ENCODE measurements around the gene RPS10.
"Not testable (repeated sequence)": the region's sequence is repeated elsewhere in the genome, so short reads cannot be mapped to it uniquely, and the experiment has no call there.

RPS10 gene

DNA sequence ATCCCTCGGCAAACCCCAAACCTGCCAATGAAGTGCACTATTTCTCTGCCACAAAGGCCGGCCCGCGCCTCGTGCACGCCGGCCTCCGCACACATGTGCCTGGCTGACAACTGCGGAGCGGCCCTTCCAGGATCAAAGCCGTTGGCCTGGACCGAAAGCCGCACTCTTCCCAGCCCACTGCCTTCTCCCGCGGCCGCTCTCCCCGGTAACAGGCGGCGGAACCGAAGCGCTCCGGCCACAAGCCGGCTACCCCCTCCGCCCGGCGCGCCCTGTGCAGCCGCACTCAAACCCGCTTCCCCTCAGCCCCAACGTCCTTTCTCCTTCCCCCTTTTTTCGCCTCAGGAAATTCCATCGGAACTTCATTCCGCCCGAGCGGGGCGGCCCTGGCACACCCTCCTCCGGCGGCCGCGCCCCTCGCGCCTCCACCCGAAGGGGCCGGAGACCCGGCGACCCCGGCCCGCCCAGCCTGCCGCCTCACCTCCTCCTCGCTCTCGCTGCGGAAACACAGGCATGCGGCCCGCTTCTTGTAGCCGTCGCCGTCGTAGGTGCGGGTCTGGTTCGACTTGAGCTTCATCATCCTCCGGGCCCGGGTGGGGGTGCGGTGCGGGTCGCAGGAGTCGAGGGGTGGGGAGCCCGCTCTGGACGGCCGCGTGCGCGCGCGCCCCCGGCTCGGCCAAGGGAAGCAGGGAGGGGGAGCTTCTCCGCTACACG is 33.9 kb downstream of the RPS10 start:
- peak; percentile 24 for DNase-seq

- no peak for DNase-seq
Measured at GRCh38 chr6:34391473-34391785, 34.4 kb downstream of the RPS10 start.

DNA sequence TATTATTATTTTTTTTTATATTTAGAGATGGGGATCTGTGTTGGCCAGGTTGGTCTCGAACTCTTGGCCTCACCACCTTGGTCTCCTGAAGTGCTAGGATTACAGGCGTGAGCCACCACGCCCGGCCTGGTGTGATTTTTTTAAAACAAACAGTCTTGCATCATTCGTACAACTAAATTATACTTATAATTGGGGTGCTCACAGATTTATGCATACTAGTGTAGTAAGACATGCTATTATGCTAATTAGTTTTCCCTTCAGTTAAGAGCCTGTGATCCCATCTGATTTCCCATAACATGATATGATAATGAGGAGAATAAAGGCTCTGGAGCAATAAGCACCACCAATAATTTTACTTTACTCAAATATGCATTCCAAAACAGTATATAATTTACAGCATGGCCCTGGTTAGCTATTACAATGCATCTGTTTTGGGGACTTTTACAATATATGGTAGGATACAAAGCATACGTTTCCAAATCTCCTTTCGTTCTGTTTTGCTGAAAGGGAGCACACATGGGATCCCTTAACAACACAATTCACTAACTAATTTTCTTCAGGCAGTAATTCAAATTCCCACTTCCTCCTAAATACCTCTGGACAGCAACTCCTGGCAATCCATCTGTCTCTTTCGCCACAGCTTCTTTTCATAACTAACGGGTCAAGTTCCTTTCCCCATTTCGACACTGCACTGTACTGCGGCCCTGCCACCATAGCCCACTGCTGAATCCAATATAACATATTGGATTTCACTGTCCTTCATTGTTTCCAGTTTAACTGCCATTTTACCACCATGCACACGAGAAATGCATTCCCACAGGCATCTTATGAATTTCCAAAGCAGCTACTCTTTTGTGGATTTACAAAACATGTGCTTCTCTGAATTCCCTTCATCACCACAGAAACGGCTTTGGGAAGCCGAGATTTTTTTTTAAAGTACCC is 35.1 kb downstream of the RPS10 start:
- no peak for DNase-seq

DNA sequence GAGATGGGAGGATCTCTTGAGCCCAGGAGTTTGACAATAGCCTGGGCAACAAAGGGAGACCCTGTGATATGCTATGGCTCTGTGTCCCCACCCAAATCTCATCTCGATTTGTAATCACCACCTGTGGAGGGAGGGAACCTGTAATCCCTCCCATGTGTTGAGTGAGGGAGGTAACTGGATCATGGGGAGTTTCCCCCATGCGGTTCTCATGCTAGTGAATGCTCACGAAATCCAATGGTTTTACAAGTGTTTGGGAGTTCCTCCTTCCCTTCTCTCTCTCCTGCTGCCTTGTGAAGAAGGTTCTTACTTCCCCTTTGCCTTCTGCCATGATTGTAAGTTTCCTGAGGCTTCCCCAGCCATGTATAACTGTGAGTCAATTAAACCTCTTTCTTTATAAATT is 36.8 kb downstream of the RPS10 start:
- DNase-seq, result no peak

DNA sequence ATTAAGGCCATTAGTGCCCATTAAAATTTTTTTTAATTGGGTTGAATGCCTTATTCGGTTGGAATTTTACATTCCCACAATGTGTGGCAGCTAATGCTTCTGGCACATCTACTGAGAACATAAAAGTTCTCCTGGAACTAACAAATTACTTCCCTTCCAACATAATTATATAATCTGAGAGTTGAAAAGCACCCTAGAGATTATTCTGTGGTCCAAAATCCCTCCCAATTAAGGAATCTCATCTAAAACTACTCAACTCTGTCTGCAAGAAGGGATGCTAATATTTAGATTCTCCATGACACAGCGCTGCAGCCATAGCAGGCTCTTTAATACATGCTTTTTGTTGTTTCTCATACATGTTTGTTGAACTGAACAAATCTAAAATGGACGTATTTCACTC is 37.4 kb downstream of the RPS10 start:
- no peak for DNase-seq

- DNase-seq, result no peak
Measured at GRCh38 chr6:34386316-34387137, 39.3 kb downstream of the RPS10 start.

DNA sequence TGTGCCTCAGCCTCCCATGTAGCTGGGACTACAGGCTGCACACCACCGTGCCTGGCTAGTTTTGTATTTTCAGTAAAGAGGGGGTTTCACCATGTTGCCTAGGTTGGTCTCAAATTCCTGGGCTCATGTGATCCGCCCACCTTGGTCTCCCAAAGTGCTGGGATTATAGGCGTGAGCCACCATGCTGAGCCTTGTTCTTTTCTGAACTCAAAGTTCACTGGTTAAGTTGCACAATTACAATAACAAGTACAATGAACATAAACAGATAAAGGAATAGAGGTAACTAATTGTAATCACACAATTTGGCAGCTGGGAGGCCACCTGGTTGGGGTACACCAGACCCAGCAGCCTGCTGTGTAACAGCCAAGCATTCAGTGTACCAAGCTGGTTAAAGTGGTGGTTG is 40.1 kb downstream of the RPS10 start:
- no peak for DNase-seq

DNA sequence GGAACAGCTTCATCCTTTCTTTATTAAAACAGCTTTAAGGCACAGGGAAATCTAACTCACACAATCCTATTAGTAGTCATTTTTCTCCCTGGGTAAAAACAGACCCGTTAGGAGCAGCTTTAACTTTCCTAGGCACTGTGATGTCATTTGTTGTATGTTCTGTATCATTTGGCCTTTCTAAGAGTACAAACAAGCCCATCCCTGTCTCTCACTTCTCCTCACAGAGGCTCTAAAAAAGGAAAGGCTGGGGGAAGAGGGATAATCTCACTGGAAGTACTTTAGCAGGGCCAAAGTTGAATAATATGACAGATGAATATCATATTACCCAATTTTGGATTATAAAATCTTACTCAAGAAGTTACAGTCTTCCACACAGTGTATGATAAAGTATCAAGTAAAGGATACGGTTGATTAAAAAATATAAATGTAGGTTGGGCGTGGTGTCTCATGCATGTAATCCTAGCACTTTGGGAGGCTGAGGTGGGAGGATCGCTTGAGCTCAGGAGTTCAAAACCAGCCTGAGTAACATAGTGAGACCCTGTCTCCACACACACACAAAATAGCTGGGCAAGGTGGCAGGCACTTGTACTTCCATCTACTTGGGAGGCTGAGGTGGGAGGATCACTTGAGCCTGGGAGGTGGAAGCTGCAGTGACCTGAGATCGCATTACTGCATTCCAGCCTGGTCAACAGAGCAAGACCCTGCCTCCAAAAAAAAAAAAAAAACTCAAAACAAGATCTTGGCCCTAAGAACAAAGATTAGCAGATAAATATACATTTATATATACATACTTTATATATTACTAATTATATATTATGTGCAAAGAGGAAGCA is 41.3 kb downstream of the RPS10 start:
- DNase-seq, result no peak

- no peak for DNase-seq
Measured at GRCh38 chr6:34383656-34384320, 42.1 kb downstream of the RPS10 start.

DNA sequence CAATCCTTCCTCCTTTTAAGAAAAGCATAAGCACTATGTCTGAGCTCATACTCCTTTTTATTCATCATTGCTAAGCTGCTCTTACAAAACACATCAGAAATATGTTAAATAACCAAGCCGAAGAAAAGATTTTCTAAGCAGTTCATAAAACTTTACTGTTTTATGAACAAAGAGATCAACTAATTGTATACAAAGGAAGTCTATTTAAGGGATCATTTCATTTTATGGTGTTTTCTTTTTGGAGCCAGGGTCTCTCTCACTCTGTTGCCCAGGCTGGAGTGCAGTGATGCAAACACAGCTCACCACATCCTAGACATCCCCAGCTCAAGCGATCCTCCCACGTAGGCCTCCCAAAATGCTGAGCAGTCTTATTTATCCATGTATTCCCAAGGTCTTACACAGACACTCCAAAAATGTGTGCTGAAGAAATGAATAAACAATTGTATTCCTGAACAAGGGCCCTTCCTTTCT is 42.7 kb downstream of the RPS10 start:
- DNase-seq, result no peak

DNA sequence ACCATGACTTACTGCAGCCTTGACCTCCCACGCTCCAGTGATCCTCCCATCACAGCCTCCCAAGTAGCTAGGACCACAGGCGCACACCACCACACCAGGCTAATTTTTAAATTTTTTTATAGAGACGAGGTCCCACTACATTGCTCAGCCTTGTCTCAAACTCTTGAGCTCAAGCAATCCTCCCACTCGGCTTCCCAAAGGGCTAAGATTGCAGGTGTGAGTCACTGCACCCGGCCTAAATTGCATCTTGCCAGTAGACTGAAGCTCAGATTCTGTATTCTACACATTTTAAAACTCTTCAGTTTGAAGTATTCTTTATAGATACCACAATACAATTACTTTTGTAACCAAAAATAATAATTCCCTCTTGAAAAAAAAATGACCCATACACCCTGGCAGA is 44.8 kb downstream of the RPS10 start:
- no peak for DNase-seq

- no peak for DNase-seq
Measured at GRCh38 chr6:34378470-34378869, 47.4 kb downstream of the RPS10 start.

- DNase-seq, result no peak
Measured at GRCh38 chr6:34377984-34378383, 47.9 kb downstream of the RPS10 start.

DNA sequence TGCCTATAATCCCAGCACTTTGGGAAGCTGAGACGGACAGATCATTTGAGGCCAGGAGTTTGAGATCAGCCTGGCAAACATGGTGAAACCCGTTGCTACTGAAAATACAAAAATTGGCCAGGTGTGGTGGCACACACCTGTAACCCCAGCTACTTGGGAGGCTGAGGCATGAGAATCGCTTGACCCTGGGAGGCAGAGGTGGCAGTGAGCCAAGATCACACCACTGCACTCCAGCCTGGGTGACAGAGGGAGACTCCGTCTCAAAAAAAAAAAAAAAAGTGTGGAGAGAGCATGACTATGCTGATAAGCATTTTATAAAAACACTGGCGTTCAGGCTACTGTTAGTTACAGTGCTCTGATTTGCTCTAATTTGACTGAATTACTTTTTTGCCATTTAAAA is 48.3 kb downstream of the RPS10 start:
- not testable (repeated sequence) for DNase-seq

DNA sequence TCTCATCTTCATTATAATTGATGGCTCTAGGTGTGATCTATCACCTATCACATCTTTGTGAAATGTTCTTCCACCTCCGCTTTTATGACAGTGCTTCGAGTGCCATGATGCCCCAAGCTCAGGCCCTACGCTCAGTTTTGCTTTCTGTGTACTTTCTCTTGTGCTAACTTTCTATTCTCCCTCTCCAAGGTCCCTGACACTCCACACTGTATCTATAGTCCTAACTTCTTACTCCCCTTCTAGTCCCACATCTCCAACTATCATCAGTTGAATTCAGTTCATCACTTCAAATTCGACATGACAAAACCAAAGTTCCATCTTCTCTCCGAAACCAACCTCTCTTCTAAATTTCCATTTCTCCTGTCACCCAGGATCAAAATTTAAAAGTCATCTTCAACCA is 50.0 kb downstream of the RPS10 start:
- DNase-seq, result no peak

GRCh38 chr6:34374508-34374907 is 51.4 kb downstream of the RPS10 start:
- no peak for DNase-seq

- no peak for DNase-seq
Measured at GRCh38 chr6:34374069-34374468, 51.8 kb downstream of the RPS10 start.

- no peak for DNase-seq
Measured at GRCh38 chr6:34373511-34373910, 52.4 kb downstream of the RPS10 start.

GRCh38 chr6:34371865-34372264 is 54.0 kb downstream of the RPS10 start:
- not testable (repeated sequence) for DNase-seq

DNA sequence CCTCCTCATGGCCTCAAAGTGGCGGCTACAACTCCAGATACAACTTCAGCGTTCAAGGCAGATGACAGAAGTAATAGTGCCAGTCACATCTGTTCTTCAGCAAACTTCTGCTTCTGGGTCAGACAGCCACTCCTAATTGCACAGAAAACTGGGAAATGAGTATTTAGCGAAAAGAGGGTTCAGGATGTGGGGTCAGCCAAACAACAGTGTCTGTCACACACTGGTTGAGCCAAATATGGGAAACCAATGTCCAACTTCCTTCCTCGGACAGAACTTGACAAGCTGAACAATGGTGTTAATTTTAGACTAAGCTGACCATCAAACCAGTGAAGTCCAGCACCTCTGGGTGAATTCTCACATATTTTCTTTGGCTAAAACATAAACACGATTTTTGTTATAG is 55.5 kb downstream of the RPS10 start:
- no peak for DNase-seq

GRCh38 chr6:34369385-34369784 is 56.5 kb downstream of the RPS10 start:
- no peak for DNase-seq

Measured in NCI-H2107 (cell line).